Activated CD4-positive, alpha-beta T cell treated with anti-CD3 and anti-CD28 coated beads, Interleukin-2, Interleukin-4, amounts not matched to agents 100 ng/mL and 50 ng/mL, durations not matched to agents 16 hours and 8 hours (primary cell): Measurements from ENCODE around the gene CACNA1B.

ENCODE experiments used
- DNase-seq: peaks from one replicate; pipeline ENCODE4 v3.0.0-alpha.2; 2020; ENCODE audit warnings: low spot score

Gene CACNA1B

GRCh38 chr9:137920753-137921152 lies 43.2 kb downstream of the CACNA1B start:
- no peak for DNase-seq

GRCh38 chr9:137924169-137924568 lies 46.6 kb downstream of the CACNA1B start:
- DNase-seq, result no peak

DNA sequence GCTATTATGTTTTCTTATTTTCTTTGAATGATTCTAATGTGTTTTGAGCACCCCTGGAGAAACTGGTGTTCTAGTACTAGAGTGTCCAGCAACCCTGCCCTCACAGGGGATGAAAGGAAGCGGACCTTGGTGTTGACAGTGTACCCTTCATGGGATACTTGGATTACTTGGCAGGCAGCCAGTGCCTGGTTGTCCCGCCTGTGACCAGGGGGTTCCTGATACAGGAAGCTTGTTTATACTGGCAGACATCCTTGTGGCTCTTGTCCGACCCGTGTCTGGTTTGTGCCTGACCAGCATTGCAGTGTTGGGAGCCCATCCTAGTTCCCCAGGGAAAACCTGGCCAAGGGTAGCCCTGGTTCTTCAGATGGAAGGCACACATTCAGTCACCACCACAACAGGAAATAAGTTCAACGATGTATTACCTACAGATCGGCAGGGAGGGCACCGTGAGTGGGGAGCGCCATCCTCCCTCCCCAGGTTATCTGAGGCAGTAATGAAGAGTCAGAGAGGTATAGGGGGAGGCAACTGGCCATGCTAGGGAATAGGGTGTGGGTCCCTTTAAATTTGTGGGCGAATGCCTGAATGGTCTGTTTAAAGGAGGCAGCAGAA lies 47.3 kb downstream of the CACNA1B start:
- no peak for DNase-seq

- no peak for DNase-seq
Observed at GRCh38 chr9:137943655-137944054, 66.1 kb downstream of the CACNA1B start.

- no peak for DNase-seq
Observed at GRCh38 chr9:137945581-137945980, 68.0 kb downstream of the CACNA1B start.

GRCh38 chr9:137946993-137947392 lies 69.4 kb downstream of the CACNA1B start:
- DNase-seq, result no peak

DNA sequence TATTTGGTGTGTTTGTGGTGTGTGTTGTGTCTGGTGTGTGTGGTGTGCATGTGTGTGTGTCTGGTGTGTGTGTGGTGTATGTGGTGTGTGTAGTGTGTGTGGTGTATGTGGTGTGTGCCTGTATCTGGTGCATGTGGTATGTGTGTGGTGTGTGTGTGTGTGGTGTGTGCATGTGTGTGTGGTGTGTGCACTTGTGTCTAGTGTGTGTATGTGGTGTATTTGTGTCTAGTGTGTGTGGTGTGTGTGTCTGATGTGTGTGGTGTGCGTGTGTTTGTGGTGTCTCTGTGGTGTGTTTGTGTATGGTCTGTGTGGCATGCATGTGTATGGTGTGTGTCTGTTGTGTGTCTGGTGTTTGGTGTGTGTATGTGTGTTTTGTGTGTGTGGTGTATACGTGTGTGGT lies 71.1 kb downstream of the CACNA1B start:
- no peak for DNase-seq

DNA sequence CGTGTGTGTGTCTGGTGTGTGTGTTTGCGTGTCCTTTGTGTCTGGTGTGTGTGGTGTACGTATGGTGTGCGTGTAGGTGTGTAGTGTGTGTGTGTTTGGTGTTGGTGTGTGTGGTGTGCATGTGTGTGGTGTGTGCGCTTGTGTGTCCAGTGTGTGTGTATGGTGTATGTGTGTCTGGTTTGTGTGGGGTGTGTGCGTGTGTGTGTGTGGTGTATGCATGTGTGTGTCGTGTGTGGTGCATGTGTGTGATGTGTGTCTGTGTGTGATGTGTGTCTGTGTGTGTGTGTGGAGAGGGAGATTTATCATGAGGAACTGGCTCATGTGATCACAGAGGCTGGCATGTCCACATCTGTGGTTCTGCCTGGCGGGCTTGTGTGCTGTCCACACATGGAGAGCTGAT lies 71.7 kb downstream of the CACNA1B start:
- DNase-seq, result no peak

DNA sequence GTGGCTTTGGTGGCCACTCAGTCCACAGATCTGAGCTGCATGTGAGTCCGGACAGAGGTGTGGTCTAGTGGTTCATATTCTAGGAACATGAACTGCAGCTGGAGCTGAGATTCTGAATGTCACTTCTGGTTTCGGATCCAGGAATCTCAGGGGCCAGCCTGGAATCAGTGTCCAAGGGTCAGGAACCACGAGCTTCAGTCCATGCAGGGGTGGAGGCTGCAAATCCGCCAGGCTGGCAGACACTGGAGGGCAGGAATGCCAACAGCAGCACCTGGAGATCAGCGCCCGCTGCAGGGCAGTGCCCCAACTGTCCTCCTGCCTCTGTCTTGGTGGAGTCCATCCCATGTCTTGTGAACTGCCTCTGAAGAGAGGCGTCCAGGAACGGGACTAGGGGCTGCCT lies 73.5 kb downstream of the CACNA1B start:
- DNase-seq, result no peak

DNA sequence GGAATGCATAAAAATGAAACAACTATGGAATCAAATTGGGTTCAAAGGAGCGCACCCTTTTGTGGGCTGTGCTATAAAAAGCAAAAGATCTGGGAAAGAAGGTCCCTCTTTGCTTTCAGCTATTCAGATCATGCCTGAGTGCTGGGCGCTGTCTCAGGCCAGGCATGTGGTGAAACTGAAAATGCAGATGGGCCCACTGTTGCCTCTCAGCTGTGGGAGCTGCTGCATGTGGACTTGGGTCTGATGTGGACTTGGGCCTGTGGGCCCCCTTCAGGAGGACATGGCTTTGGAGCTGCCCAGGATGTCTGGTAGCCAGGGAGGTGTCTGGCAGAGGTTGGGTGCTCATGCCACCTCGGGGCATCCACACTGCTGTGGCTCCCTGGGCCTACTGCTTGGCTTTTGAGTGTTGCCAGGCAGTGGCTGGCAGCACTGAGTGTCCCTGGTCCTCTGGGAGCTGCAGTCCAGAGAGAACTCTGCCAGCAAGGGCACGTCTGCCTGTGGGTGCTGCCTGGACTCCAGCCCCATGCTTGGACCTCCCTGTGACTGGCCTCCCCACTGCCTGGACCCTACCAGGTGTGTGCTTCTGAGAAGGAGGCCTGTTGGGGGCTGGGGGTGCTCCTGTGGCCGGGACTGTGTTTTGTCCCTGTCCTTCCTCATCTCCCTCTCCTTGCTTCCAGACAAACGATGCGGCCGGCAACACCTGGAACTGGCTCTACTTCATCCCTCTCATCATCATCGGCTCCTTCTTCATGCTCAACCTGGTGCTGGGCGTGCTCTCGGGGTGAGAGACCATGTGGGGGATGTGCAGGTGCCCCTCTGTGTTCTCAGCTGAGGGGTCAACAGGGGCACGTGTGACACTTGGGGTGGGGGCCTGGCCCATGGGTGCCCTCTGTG lies 74.3 kb downstream of the CACNA1B start:
- DNase-seq, result no peak

GRCh38 chr9:137952976-137953666 lies 75.5 kb downstream of the CACNA1B start:
- no peak for DNase-seq

- no peak for DNase-seq
Observed at GRCh38 chr9:137953683-137954438, 76.3 kb downstream of the CACNA1B start.

DNA sequence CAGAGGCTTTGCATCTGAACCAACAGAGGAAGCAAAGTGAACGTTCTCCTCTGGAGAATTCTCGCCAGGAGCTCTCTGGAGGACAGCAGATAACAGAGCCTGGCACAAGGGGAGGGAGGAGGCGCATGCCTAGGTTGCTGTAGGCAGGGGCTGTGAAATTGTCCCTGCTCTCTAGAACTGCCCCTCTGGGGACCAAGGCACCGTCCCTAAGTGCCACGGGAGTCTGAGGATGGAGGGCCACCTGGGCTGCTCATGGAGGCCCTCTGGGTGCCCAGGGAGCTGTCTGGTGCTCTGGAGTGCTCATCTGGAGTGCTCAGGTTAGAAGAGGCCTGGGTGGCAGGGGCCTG lies 77.6 kb downstream of the CACNA1B start:
- no peak for DNase-seq

DNA sequence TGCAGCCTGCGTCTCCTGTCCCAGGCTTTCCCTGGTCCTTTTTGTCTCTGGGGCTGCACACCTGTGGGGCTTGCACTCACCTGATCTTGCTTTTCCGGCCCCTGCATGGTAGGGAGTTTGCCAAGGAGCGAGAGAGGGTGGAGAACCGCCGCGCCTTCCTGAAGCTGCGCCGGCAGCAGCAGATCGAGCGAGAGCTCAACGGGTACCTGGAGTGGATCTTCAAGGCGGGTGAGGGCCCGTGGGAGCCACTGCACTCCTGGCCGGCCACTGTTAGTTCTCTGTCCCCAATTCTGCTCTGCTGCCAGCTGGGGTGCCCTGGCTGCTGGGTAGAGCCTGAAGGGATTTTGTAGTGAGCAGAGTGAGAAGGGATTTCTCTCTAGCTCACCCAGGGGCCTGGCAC lies 78.0 kb downstream of the CACNA1B start:
- no peak for DNase-seq

DNA sequence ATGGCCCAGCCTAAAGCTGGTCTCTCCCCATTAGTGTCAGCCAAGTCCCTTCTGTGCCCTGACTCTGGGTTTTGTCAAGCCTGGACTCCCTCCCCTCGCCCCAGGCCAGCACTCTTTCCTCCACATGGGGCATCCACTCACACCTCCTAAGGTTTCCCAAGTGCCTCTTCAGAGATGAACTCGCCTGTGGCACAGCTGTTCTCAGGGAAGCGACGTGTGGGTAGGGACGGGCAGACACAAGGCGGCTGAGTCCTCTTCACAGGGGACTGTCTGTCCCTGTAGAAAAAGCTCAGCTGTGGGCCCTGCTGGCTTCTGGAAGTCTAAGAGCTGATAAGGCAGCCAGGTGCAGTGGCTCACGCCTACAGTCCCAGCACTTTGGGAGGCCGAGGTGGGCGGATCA lies 78.5 kb downstream of the CACNA1B start:
- no peak for DNase-seq

DNA sequence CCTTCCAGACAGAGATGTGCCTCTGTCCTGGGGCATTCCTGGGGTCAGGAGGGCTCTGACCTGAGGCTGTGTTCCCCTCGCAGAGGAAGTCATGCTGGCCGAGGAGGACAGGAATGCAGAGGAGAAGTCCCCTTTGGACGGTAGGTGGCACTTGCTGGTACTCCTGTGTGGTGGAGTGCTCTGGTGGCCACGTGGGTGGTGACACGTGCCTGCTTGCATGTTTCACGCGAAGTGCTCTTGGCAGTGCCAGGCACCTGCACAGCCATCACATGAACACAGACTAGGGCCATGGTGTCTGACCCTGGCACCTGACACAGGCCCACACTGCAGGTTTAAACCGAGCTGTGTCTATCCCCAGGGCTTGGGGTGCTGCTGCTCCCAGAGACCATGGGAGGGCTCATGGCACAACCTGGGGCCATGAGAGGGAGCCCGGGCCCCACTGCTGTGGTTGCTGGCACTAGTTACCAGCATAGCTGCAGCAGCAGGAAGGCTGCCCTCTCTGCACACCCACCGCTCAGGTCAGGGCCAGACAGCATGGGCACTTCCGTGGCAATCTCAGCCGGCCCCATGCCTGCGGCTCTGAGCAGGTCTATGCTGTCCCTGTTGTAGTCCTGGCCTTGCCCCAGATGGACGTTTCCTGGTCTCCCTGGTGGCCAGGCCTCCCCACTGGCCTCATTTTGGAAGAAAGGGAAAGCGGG lies 79.3 kb downstream of the CACNA1B start:
- no peak for DNase-seq

DNA sequence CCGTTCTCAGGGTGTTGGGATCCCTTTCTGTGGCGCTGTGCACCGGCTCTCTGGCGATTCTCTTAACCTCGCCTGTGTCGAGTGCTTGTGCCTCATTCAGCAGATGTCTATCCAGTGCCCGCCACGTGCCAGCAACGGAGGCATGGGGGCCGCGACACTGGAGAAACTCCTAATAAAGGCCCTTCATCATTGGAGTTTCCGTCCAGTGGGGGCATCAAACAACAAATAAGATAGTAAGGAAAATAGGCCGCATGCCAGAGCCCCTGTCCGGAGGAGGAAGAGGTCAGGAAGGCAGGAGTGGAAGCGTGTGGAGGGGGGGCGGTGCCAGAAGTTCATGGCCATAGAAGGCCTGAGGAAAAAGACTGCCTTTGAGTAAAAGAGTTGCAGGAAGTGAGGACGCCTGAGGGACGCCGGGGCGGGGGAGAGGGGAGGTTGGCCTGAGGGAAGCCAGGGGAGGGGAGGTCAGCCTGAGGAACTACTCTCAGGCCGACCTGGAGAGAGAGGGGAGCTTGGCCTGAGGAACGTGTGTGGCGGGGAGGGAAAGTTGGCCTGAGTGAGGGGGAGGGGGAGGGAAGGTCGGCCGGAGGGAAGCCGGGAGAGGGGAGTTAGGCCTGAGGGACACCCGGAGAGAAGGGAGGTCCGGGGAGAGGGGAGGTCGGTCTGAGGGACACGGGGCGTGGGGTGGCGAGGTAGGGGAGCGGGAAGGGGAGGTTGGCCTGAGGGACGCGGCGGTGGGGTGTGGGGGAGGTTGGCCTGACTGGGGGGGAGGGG lies 82.2 kb downstream of the CACNA1B start:
- DNase-seq, result no peak

DNA sequence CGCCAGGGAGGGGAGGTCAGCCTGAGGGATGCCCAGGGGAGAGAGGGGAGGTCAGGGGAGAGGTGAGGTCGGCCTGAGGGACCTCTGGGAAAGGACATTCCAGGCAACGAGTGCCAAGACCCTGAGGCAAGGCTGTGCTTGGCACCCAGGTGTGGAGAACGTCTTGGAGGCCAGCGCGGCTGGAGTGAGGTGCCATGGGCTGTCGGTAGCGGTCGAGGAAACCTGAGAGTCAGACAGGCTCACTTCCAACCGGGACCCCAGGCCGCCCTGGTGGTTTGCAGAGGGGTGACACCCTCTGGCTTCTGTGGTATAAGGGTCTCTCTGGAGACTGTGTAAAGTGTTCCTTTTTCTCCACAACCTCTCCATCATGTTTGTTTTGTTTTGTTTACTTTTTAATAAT lies 82.9 kb downstream of the CACNA1B start:
- no peak for DNase-seq

DNA sequence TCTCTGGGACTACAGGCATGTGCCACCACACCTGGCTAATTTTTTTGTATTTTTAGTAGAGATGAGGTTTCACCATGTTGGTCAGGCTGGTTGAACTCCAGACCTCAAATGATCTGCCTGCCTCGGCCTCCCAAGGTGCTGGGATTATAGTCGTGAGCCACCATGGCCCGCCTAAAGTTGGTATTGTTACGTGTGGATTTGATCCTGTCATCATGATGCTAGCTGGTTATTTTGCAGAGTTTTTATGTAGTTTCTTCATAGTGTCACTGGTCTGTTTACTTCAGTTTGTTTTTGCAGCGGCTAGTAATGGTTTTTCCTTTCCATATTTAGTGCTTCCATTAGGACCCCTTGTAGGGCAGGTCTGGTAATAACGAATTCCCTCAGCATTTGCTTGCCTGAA lies 85.9 kb downstream of the CACNA1B start:
- no peak for DNase-seq

GRCh38 chr9:137965177-137965795 lies 87.7 kb downstream of the CACNA1B start:
- DNase-seq, result no peak
